Stimulated activated CD4-positive, alpha-beta T cell treated with anti-CD3 and anti-CD28 coated beads, Interleukin-4, amount 100 ng/mL, for 24 hours (primary cell): ENCODE results near the gene RASGRF1.
"Not testable (repeated sequence)": the region's sequence is repeated elsewhere in the genome, so short reads cannot be mapped to it uniquely, and the experiment has no call there.

Experiments used
- DNase-seq: peaks from one replicate; pipeline ENCODE4 v3.0.0-alpha.2; 2020

RASGRF1 gene

GRCh38 chr15:78949461-78949860, 141.1 kb downstream of the RASGRF1 start:
- DNase-seq: no peak

- DNase-seq: no peak
Measured at GRCh38 chr15:78947506-78947905, 143.1 kb downstream of the RASGRF1 start.

- DNase-seq: no peak
Measured at GRCh38 chr15:78946493-78946892, 144.1 kb downstream of the RASGRF1 start.

- peak; percentile 67 for DNase-seq
Measured at GRCh38 chr15:78944669-78945407, 145.7 kb downstream of the RASGRF1 start, which contains the start of gene CTSH. Gene CTSH, minus strand, starts transcription at chr15:78945046. Its CDS starts 65 bp downstream, at chr15:78944981.

- no peak for DNase-seq
Measured at GRCh38 chr15:78944202-78944625, 146.4 kb downstream of the RASGRF1 start.

GRCh38 chr15:78943692-78944091, 146.9 kb downstream of the RASGRF1 start:
- no peak for DNase-seq

GRCh38 chr15:78942741-78943140, 147.8 kb downstream of the RASGRF1 start:
- DNase-seq: no peak

- no peak for DNase-seq
Measured at GRCh38 chr15:78938658-78939488, 151.7 kb downstream of the RASGRF1 start.

- no peak for DNase-seq
Measured at GRCh38 chr15:78937132-78937739, 153.3 kb downstream of the RASGRF1 start.

- no peak for DNase-seq
Measured at GRCh38 chr15:78934655-78935023, 155.9 kb downstream of the RASGRF1 start.

- DNase-seq: no peak
Measured at GRCh38 chr15:78933823-78934654, 156.5 kb downstream of the RASGRF1 start.

GRCh38 chr15:78933187-78933822, 157.3 kb downstream of the RASGRF1 start:
- no peak for DNase-seq

GRCh38 chr15:78932258-78932808, 158.2 kb downstream of the RASGRF1 start:
- no peak for DNase-seq

- DNase-seq: no peak
Measured at GRCh38 chr15:78931439-78932257, 158.9 kb downstream of the RASGRF1 start.

GRCh38 chr15:78930577-78931388, 159.8 kb downstream of the RASGRF1 start:
- no peak for DNase-seq

- DNase-seq: no peak
Measured at GRCh38 chr15:78929536-78930264, 160.9 kb downstream of the RASGRF1 start.

GRCh38 chr15:78928616-78929093, 161.9 kb downstream of the RASGRF1 start:
- no peak for DNase-seq

- DNase-seq: not testable (repeated sequence)
Measured at GRCh38 chr15:78928176-78928575, 162.4 kb downstream of the RASGRF1 start.
